Measurements from ENCODE around the gene SLC22A23.

- TF ChIP-seq CTCF (IDR thresholded peaks at IDR 0.05; ENCODE audit: low read depth, low read length) = no peak
- no peak for TF ChIP-seq EZH2phosphoT487 (IDR thresholded peaks at IDR 0.05; ENCODE audit: low read depth)
Measured at GRCh38 chr6:3382326-3383279, 74.2 kb downstream of the SLC22A23 start.

Measured in OCI-LY3 (cell line).